ENCODE measurements around the gene BHLHE23.

BHLHE23 gene

DNA sequence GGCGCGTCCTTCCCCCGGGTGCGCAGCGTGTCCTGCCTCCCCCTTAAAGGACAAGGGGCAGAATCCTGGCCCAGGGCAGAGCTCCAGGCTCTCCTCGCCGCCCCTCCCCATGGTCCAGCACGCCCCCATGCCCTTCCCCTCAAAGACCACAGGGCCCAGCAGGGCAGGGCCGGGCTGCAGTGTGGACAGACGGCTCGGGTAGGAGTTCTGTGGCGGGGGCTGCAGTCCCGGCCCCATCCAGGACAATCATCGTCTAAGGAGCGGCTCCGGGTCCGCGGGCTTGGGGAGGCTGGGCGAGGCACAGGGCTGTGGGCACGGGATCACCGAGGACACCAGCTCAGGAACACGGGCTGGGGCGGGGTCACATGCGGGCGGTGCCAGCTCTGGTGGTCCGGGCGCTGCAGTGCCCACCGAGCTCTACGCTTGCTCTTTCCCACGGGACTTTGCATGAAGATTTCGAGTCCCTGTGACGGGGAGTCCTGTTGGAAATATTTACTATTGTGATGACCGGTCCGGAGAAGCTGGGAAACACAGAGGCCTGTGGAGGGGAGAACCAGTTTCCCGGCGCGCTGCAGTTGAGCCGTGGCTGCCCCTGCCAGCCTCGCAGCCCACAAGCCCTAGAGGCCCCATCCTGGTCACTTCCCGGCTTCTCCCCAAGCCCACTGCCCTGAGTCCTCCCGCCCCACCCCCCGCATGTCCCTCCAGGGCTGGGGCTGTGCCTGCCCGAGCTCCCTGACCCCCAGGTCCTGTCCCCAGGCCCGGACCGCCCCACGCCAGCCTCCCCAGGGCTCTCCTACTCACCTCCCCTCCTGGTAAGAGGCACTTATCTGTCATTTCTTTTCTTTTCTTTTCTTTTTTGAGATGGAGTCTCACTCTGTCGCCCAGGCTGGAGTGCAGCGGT lies 33.7 kb downstream of the BHLHE23 start:
- DNase-seq (ENCODE audit: low spot score): no peak

DNA sequence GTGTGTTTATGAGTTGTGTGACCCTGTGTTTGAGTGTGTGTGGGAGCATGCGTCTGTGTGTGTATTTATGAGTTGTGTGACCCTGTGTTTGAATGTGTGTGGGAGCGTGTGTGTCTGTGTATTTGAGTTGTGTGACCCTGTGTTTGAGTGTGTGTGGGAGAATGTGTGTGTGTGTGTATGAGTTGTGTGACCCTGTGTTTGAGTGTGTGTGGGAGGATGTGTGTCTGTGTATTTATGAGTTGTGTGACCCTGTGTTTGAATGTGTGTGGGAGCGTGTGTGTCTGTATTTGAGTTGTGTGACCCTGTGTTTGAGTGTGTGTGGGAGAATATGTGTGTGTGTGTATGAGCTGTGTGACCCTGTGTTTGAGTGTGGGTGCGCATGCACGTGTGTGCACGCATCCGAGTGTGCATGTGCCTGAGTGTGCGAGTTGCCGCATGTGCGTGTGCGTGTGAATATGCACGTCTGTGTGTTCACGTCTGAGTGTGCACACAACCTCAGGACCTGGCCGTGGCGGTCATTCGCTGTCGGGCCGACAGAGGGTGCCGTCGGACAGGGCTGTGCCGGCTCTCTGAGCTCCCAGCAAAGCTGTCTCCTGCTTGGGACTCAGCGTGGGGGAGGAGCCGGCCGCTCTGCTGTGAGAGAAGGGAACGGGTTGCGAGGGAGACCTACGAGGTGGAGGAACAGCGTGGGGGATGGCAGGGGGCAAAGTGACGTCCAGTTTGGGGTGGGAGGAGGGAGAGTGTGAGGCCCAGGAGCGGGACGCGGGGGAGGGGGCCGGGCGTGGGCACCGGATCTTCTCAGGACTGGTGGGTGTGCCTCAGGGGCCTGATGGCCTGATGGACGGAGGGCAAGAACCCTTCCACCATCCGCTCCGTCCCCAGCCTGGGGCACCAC lies 34.6 kb downstream of the BHLHE23 start:
- DNase-seq (ENCODE audit: low spot score): peak; percentile 87

DNA sequence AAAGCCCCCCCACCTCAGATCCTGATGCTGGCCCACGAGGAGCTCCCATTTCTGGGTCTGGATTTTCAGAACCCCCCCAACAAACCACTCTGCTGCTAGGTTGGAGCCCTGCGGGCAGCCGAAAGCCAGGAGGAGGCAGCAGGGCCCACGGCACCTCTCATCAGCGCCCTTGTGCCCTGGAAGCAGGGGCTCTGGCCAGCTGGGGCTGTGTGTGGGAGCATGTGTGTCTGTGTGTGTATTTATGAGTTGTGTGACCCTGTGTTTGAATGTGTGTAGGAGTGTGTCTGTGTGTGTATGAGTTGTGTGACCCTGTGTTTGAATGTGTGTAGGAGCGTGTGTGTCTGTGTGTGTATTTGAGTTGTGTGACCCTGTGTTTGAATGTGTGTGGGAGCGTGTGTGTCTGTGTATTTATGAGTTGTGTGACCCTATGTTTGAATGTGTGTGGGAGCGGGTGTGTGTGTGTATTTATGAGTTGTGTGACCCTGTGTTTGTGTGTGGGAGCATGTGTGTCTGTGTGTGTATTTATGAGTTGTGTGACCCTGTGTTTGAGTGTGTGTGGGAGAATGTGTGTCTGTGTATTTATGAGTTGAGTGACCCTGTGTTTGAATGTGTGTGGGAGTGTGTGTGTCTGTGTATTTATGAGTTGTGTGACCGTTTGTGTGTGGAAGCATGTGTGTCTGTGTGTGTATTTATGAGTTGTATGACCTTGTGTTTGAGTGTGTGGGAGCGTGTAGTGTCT lies 35.4 kb downstream of the BHLHE23 start:
- DNase-seq (ENCODE audit: low spot score): no peak

DNA sequence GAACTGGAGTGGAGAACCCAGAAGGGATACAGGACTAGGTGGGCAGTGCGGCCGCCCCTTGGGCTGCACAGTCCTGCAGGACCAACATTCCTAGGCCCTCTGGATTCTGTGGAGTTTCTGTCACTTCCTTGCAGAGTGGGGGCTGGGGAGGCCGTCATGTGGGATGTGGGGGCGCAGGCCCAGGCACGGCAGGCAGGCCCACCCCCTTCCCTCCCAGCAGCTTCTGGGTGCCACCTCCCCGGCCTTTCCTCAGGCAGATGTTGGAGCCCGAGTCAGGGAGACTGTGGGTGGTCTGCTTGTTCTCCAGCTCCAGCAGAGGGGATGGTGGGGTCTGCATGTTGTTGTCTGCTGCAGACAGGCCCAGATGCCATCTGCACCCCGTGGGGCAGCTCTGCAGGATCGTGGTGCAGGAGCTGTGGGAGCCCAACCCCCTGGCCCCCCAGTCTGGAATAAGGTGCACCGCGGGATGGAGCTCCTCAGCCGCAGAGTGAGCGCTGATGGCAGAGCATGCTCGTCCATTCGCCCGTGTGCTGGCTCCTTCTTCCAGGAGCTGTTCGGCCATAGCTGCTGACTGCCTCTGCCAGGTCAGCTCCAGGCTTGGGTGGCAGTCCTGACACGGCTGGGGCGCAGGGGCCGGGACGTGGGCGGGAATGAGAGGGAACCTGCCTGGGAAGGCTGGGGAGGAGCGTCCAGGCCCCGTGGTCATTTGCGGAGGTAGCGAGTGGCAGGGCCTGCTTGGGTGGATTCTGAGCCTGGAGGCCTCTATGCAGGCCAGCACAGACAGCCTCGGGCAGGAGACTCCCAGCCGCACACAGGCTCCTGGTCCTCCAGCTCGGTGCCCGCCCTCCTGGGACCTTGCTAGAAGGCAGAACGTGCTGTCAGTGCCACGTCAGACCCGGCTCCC lies 36.2 kb downstream of the BHLHE23 start:
- DNase-seq (ENCODE audit: low spot score): no peak

DNA sequence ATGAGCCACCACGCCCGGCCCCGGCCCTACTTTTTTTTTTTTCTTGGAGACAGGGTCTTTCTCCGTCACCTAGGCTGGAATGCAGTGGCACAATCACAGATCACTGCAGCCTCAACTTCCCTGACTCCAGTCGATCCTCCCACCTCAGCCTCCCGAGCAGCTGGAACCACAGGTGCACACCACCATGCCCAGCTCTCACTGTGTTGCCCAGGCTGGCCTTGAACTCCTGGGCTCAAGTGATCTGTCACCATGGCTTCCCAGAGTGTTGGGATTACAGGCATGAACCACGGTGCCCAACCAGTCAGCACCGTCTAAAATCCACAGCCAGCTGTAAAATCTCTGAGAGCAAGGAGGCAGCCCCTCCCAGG lies 36.8 kb downstream of the BHLHE23 start:
- DNase-seq (ENCODE audit: low spot score): no peak

DNA sequence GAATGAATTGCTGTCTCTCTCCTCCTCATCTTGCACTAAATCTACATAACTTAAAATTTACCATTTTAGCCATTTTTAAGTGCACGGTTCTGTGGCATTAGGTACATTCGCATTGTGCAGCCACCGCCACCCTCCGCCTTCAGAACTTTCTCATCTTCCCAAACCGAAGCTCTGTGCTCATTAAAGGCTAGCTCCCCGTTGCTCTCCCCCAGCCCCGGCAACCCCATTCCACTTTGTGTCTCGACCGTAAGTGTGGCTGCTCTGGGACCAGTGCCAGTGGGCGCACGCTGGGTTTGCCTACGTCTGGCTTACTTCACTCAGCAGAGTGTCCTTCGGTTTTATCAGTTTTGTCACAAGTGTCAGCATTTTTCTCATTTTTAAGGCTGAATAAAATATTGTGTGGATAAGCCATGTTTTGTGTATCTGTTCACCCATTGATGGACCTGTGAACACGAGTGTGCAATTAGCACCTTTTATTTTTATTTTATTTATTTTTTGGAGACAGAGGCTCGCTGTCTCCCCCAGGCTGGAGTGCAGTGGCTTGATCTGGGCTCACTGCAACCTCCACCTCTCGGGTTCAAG lies 37.5 kb downstream of the BHLHE23 start:
- no peak for DNase-seq (ENCODE audit: low spot score)

DNA sequence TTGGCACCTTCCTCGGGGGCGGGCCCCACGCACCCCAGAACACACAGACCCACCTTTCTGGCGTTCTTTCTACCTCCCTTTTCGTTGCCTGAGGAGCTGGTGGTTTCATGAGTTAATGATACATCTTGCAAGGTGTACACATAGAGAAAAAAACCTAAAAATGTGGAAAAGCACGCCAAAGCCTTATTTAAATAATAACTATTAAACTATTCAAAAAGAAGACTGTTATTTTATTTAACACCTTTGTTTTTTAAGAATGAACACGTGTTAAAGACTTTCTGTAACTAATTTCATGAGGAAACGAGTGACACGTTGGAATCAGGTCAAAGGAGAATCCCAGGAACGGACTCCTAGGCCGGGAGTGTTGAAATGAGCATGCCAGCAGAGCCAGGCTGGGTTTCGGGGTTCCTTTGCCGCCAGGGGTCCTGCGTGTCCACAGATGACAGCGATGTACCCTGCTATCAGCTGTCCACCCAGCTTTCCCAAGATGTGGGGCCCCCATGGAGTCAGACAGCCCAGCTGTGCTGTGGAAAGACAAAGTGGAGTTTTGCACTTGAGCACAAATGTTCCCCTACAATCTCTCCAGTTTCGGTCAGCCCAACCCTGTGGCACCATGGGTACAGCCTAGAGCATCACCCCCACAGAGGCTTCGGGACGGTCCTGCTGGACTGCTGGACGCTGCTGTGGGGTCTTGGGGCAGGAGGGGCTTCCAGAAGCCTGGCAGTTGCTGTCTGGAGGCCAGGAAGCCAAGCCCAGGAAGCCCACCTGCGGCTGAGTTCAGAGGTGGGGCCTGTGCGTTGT lies 38.2 kb downstream of the BHLHE23 start:
- DNase-seq (ENCODE audit: low spot score): no peak

DNA sequence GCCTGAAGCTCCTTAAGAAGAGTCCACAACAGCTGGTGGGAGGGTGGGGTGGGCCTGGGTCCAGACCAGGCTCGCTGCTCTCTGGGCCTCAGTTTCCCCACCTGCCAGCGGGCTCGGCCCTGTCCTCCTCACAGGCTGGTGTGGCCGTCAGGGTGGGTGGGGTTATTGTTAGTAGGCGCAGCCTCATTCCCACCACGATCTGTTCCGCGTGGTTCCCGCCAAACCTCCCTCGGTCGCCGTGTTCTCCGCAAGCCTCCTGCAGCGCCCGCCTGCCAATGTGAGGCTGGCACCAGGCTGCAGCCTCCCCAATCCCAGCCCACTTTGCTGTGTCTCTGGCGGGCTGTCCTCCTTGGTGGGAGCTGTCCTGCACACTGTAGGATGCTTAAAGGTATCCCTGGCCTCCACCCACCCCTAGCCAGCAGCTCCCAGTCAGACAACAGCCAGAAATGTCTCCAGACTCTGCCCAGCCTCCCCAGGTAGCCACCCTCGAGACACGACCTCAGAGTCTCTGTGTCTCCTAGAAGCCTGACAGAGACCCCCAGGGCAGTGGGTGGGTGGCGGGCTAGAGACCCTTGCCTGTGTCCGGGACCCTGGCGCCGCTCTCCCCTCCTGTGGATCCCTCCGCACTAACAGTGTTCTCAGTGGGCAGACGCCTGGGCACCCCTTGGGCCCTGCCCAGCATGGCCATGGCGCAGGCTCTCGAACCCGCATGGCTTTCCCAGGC lies 39.0 kb downstream of the BHLHE23 start:
- DNase-seq (ENCODE audit: low spot score): no peak

DNA sequence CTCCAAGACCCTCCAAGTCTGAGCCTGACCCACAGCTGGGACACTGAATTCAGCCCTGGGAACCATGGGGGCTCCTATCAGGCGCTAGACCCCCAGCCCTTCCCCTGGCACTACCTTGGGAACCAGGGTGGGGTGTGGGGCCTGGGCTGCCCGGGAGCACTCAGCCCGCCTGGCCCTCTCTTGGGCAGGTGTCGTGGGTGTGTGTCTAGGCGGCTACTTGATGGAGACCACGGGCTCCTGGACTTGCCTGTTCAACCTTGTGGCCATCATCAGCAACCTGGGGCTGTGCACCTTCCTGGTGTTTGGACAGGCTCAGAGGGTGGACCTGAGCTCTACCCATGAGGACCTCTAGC lies 39.6 kb downstream of the BHLHE23 start:
- no peak for DNase-seq (ENCODE audit: low spot score)

DNA sequence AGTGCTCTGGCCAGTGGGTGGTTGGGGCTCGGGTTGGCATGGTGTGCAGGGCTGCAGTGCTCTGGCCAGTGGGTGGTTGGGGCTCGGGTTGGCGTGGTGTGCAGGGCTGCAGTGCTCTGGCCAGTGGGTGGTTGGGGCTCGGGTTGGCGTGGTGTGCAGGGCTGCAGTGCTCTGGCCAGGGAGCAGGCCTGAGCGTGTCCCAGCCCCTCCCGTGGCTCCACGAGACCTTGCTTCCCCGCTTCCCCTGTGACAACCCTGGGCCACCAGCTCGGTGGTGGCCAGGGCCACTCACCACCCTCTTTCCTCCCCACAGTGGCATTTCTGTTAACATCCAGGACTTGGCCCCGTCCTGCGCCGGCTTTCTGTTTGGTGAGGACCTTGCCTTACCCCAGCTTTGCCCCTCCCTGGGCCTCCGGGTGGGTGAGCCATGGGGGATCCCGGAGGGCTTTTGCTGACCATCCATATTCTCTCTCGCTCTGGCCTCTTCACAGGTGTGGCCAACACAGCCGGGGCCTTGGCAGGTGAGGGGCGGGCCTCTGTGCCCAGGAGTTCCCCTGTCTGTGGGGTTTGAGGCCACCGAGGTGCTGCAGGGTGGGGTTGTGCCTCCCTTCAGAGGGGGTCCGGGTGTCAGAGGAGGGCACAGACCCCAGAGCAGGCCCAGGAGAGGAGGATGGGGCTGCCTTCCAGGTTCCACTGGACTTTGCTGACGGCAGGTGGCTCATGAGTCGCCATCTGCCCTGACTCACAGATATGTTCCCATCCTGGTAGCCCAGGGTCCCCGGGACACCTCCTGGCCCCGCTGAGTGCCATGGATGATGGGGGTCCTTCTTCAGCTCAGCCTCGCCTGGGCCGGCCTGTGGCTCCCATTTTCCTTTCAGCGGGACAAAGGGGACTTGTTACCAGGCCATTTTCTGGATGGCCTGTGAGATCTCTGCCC lies 40.3 kb downstream of the BHLHE23 start:
- no peak for DNase-seq (ENCODE audit: low spot score)

DNA sequence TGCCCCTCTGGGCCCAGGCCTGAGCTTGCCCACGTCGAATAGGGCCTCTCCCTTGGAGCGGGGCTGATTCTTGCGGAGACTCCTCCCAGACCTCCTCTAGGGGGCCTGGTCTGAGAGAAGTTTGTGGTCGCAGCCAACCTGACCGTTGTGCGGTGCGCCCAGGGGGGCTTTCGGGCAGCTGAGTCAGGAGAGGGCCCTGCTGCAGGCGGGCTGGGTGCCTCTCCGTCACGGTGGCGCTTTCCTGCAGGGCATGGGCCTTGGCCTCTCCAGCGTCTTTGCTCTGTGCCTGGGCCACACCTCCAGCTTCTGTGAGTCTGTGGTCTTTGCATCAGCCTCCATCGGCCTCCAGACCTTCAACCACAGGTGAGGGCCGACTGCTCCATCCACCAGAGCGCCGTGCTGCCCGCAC lies 41.4 kb downstream of the BHLHE23 start:
- DNase-seq (ENCODE audit: low spot score): no peak

DNA sequence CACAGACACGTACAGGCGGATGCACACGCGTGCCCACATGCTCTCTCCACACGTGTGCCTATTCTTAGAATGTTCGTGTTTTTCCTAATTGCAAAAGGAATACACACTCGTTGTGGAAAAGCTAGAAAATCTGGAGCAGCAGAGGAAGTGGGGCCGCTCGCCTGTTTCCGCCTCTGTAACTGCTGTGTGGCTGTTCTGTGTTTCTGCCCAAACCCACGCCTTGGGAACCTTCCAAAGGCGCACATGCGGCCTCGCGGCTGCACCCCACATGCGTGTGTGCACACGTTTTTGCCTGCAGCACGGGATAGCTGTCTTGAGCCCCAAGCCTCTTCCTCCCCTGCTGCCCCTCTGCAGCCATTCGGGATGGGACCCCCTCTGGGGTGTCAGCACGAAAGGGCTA lies 42.1 kb downstream of the BHLHE23 start:
- no peak for DNase-seq (ENCODE audit: low spot score)

DNA sequence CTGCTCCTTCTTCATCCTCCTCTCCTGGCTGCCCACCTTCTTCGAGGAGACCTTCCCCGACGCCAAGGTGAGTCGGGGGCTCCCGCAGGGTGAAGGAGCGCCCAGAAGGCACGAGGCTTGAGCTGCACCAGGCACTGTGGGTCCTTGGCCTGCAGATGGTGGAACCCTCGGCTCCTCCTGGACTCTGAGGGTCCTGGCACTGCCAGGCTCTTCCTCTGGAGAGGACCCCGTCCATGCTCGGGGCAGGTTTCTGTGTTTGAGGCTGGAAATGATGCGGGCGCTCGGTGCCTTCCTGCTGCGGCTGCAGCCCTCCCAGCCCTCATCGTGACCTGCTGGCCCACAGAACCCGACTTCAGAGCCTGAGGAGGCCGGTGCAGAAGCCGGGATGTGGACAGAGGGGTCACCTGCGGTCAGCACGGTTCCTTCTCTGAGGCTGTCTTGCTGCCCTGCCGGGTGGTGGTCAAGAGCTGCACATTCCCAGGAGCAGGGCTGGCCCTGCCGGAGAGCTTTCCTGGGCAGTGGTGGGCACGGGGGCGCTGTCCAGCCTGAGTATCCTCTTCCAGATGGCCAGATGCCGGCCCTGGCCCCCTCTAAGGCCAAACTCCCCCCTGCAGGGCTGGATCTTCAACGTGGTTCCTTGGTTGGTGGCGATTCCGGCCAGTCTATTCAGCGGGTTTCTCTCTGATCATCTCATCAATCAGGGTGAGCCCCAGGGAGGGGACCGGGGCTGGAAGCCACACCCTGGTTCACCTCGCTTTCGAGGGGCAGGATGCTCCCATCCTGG lies 43.0 kb downstream of the BHLHE23 start:
- DNase-seq (ENCODE audit: low spot score): no peak

DNA sequence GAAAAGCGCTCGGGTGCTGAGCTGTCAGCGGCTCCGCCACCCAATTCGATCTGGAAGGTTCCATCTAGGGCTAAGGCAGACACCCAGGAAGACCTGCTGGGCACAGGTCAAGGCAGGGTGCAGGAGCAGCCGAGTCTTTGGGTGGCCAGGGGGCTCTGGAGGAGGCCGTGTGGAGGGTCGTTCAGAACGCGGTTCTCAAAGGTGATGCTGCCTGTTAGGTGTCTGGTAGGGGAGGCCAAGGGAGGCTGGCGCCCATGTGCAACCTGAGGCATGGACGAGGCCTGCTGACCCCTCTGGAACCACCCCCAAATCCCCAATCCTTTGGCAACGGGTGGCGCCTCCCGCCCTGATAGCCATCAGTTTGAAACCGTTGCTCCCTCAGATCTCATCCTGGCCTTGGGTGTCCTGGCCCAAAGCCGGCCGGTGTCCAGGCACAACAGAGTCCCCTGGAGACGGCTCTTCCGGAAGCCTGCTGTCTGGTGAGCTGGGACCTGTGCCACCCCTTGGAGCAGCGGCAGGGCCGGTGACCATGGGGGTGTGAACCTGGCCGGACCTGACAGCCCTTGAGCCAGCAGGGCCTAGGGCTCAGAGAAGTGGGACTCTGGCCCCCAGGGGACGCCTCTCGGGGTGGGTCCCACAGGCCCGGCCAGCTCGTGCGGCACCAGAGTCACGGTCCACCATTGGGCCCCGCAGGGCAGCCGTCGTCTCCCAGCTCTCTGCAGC lies 43.7 kb downstream of the BHLHE23 start:
- no peak for DNase-seq (ENCODE audit: low spot score)

DNA sequence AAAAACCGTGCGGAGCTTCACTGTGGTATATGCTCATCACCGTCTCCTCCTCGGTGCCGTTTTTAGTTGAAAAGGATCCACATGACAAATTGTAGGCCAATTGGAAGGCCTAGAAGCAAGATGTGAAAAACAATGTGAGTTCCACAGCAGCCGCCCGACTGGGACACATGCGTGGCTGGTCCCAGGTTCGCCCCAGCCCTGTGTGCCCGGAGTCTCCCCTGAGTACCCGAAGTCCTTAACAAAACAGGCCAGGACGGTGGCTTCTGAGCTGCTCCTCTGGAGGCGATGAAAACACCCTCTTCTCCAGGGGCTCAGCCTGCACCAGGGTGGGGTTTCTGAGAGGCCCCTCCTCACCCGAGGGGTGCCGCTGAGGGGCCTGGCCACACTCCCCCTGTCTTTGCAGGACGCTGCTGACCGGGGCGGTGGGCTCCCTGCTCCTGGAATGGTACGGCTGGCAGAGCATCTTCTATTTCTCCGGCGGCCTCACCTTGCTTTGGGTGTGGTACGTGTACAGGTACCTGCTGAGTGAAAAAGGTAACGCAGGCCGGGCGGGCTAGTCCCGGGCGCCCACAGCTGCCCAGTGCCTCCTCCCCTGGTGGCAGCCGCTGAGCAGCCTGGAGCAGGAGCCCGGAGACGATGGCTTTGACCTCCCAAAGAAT lies 44.4 kb downstream of the BHLHE23 start:
- DNase-seq (ENCODE audit: low spot score): no peak

DNA sequence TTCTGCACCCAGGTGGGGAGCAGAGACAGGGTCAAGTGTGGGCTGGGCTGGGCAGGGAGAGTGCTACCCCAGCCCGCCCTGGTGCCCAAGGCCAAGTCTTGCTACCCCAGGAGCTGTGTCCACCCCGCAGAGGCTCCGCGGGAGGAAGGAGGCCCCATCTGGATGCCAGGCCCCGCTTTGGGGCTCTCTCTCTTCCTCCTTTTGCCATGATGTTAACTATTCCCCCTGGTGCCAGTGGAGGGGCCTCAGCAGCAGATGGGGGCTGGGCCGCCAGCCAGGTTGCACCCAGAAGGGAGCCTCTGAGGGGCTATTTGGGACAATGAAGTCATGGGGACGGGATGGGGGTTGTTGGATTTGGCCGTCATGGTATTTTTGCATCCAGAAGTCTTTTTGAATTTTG lies 45.0 kb downstream of the BHLHE23 start:
- DNase-seq (ENCODE audit: low spot score): no peak

All from left forelimb (tissue), 1 donor.